GM19397 (cell line): ENCODE measurements around the gene CEACAM16.
A peak's percentile ranks its signal among the peaks of the same experiment; 100 is the strongest.

Experiments
- ATAC-seq: cut with Tn5 transposase; IDR thresholded peaks from one replicate; pipeline ENCODE4 v1.9.1; 2021; ENCODE audit warnings: mild to moderate bottlenecking, moderate library complexity; ENCODE audit not compliant: unreplicated experiment

Gene CEACAM16

DNA sequence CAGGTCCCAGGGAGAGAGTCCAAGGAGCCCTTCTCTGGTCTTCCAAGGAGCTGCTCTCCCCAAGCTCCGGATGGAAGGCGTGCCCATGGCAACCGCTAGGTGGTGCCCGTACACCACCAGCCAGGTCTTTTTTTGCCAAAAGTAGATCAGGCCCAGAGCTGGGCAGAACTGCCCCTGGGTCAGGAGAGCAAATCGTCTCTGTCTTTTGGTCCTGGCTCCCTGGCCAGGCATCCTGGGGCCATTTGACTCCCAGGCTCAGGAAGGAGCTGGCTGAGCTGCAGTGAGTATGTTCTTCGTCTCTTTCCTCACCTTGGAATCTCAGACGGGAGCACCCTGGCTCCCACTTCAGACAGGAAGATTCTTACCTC is 25.0 kb downstream of the CEACAM16 start:
- ATAC-seq = peak; percentile 72

GRCh38 chr19:44725251-44725650 is 26.3 kb downstream of the CEACAM16 start:
- no peak for ATAC-seq

DNA sequence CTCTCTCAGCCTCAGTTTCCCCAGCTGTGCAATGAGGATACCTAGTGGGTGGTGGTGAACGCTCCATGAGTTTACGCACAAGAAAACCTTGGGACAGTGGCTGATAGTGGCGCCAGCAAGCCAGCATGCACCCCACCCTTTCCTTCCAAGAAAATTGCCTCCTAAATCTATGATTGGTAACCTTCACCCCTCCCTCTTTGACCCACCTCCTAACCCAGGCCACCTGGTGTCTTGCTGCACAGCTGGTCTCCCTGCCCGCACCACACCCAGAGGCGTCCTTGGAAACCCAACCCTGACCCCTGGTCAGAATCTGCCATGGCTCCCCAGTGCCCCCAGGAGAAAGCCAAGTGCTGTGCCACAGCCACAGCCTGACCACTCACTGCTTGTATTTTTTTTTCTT is 26.7 kb downstream of the CEACAM16 start:
- no peak for ATAC-seq

DNA sequence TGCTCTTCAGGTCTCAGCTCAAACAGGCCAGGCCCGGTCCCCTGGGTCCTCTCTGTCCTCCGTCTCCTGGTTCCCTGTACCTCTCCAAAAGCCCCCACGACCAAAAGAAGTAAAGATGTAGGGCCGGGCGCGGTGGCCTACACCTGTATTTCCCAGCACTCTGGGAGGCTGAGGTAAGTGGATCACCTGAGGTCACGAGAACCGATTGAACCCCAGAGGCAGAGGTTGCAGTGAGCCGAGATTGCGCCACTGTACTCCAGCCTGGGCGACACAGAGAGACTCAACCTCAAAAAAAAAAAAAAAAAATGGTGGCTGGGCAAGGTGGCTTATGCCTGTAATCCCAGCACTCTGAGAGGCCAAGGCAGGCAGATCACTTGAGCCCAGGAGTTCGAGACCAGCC is 27.5 kb downstream of the CEACAM16 start:
- no peak for ATAC-seq

DNA sequence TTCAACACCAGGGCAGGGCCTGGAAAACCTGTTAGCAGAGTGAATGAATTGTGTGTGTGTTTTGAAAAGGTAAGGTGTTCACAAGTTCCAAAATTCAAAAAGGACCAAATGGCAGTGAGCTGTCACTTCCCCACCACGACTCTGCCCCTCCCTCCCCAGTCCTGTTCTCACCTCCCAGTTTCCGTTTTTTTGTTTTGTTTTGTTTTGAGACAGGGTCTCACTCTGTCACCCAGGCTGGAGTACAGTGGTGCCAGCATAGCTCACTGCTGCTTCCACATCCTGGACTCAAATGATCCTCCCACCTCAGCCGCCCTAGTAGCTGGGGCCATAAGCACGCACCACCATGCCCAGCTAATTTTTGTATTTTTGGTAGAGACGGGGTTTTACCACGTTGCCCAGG is 29.2 kb downstream of the CEACAM16 start:
- no peak for ATAC-seq

DNA sequence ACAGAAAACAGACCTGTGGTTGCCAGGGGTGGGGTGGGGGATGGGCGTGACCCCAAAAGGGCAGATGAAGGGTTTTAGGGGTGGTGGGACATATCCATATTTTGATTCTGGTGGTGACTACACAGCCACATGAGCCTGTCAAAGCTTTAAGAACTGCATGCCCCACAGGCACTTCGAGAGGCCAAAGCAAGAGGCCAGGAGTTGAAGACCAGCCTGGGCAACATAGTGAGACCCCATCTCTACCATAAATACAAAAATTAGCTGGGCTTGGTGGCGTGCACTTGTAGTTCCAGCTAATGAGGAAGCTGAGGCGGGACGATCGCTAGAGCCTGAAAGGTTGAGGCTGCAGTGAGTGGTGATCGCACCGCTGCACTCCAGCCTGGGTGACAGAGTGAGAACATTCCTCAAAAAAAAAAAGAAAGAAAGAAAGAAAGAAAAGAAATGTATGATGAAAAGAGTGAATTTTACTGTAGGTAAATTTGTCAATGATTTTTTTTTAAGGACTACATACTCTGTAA is 30.6 kb downstream of the CEACAM16 start:
- ATAC-seq = no peak

- no peak for ATAC-seq
Measured at GRCh38 chr19:44731081-44731480, 32.1 kb downstream of the CEACAM16 start.

DNA sequence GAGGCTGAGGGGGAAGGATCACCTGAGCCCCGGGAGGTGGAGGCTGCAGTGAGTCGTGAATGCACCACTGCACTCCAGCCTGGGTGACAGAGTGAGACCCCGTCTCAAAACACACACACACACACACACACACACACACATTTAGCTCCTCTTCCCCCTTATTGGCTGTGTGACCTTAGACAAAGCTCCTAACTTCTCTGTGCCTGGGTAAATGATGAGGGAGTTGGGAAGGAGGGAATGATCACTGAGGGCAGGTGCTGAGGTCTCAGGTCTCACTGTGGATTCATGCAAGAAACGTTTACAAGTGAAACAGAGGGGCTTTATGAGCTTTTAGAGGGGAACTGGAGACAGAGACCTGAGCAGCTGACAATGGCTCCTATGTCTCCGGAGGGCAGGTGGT is 32.7 kb downstream of the CEACAM16 start:
- ATAC-seq = no peak

DNA sequence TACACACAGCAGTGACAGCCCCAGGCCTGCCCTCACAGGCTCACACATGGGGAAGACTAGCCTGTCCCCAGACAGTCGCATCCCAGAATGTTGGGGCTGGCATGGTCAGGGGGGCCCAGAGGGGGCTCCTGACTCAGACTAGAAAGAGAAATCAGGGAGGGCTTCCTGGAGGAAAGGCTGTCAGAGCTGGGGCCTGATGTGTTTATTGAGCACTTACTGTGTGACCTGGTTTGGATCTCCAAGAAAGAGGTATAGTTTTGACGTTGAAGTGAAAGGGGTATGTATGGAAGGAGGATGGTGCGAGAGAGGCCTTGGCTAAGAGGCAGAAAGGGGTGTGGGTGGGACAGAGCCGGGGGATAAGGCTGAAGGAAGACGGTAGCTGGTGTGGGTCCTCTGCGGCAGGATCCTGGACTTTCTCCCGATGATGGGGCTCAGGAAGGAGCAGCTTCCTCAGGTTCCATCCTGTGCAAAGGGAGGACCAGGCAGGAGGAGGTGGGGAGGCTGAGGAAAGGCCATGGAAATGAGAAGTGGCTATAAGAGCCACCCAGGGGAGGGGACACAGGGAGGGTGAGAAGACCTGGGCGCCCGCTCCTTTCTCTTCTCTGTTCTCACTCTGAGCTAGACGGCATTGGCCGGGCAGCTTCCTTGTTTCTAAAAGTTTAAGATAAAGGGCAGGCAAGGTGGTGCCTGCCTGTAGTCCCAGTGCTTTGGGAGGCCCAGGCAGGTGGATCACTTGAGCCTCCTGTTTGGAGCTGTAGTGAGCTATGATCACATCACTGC is 33.5 kb downstream of the CEACAM16 start:
- ATAC-seq = no peak

- no peak for ATAC-seq
Measured at GRCh38 chr19:44734357-44734756, 35.4 kb downstream of the CEACAM16 start.

GRCh38 chr19:44735011-44735410 is 36.1 kb downstream of the CEACAM16 start:
- no peak for ATAC-seq

GRCh38 chr19:44737238-44738071 is 38.5 kb downstream of the CEACAM16 start:
- no peak for ATAC-seq

DNA sequence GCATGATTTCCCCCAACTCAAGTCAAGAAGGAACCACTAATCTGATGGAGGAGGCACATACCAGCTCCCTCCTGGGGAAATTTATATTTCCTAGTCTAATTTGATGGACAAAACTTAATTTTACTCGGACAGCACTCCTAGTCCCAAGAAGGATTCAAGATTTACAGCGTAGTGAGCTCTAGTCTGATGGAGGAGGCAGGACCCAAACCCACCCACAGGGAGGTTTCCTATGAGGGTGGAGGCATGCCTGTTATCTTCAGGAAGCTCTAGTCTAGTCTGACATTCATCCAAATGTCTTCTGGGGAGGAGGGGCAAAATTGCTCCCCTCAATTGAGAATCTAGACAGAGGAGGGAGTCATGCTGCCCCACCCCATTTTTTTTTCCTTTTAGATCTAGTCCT is 39.2 kb downstream of the CEACAM16 start:
- ATAC-seq = no peak

DNA sequence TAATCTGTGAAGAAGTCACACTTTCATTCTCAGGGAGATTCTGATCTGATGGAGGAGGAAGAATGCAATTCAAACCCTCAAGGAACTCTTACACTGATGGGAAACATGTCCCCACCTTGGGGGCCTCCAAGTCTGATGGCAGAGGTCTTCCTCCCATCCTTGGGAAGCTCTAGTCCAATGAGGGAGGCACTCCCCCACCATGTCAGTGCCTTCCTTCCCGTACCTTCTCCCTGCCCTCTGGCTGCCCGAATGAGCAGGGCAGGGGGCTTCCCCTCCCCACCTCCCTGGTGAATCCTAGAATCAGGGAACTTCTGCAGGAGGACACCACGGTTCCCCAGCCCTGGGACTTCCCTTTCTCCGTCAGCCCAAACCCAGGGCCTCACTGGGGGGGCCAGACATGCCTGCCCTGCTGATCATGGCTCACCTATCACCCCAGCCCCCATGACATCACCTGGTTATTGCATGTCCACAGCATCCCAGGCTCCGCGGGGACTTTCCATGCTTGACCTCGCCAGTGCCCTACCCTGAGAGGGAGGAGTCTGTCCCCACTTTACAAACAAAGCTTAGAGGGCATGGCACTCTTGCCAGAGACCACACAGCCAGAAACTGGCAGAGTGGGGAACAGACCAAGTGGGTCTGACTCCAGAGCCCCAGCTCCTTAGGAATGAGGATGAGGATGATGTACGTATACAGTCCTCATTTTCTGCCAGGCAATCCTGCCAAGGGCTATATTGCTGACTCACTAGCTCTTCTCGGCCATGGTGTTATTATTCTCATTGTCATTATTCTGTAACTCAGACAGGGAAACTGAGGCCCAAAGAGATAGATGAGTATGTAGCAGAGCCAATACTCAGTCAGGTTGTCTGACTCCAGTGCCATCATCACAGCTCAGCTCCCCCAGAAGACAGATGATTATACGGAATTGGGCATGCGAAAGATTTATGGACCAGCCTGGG is 39.9 kb downstream of the CEACAM16 start:
- no peak for ATAC-seq

DNA sequence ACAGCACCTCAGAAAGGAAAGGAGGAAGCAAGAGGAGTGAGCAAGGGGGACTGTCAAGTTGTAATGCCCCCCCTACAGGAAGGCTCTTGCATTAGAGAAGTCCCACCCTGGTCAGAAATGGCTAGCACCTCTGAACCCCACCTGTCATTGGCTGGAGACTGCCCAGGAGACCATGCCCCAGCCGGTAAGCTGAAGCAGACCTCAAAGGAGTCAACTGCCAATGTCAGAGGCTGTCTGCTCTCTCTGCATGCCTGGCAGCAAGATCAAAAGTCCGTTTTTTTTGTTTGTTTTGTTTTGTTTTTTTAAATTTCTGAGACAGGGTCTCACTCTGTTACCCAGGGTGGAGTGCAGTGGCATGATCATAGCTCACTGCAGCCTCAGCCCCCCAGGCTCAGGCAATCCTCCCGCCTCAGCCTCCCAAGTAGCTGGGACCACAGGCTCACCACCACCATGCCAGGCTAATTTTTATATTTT is 41.4 kb downstream of the CEACAM16 start:
- no peak for ATAC-seq

DNA sequence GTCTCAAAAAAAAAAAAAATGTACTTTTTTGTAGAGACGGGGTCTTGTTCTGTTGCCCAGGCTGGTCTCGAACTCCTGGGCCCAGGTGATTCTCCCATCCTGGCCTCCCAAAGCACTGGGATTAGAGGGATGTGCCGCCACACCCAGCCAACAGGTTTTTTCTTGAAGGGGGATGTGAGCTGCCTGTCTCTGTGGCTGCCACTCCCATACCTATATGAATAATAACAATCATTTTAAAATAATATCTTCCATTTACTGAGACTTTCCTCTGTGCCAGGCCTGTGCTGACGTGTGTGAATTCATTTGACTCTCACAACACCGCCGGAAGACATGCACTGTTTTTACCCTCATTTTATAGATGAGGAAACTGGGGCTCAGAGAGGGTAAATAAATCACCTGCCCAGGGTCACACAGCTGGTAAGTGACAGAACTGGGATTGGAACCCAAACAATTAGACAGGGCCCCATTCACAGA is 42.3 kb downstream of the CEACAM16 start:
- ATAC-seq = no peak

DNA sequence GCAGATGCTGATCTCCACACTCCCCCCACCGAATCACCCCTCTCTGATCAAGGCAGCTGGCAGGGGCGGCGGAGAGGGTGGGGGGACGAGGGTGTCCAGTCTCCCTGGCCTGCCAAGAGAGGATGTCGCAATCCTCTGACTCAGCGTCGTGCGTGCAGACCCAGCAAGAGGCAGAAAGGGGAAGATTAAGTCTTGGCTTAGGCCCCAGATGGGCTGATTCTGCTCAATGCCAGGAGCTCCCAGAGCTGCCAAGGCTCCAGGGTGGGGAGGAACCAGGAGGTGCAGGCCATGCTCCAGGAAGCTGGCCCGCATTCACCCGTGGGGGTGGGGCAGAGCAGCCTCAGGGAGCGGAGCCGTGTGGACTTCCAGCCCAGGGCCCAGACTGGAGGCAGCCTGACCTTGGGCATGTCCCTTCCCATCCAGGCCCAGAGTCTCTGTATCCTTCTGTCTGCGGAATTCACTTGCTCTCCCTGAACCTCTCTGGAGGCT is 42.9 kb downstream of the CEACAM16 start:
- no peak for ATAC-seq

DNA sequence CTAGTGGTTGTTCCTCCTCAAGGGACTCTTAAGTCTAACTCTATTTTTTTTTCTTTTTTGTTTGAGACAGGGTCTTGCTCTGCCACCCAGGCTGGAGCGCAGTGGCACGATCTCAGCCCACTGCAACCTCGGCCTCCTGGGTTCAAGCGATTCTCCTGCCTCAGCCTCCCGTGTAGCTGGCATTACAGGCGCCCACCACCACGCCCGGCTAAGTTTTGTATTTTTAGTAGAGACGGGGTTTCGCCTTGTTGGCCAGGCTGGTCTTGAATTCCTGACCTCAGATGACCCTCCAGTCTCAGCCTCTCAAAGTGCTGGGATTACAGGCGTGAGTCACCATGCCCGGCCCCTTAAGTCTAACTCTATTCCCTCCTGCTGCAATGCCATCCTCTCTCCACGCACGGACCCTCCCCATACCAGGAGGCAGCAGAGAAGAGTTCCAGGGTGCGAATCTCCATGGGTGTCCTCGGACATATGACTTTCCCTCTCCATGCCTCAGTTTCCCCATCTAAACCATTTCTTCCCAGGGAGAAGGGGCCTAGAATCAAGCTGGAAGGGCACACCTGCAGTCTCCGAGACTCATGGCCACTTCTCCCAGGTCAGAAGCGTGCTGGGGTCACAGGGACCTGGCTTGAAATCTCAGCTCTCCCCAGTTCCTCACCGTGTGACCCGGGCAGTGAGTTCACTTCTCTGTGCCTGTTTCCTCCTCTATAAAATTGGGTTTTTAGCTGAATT is 43.5 kb downstream of the CEACAM16 start:
- ATAC-seq = no peak

DNA sequence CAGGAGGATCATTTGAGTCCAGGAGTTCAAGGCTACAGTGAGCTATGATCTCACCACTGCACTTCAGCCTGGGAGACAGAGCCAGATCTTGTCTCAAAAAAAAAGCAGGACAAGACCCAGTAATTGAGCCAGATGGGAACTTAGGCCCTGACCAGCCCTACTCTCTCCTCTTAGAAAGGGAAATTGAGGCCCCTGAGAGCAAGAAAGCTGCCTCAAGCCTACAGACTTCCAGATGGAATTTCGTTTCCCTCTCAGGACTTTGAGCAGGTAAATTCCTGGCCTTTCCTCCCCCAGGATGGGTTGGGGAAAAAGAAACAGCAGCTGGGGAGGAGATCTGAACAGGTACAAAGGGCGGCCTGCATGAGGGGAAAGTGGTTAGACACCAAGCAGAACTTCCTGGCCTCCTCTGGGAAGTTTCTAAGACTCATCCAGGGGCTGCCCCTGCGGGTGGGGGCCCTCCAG is 46.0 kb downstream of the CEACAM16 start:
- no peak for ATAC-seq

- no peak for ATAC-seq
Measured at GRCh38 chr19:44745341-44745831, 46.4 kb downstream of the CEACAM16 start.
